PC-9 (cell line): ENCODE measurements around the gene LMX1B. TPM values are rescaled to one million over a fixed set of nuclear protein-coding genes. Genes with fewer than 3 reads are reported as not detected.

ENCODE experiments used
- BruUV-seq: library from RNA; stranded (reverse); fragments of 400-500 nt; replicated peaks from 2 replicates; lab custom pipeline; 2021; lab: Mats Ljungman, UMichigan
- CTCF ChIA-PET: fragments of 300-600 bp; sonication (Branson Sonifier 250); formaldehyde crosslinking; loops from one replicate; lab custom pipeline; 2022; ENCODE audit warnings: antibody characterized with exemption; lab: Charles Lee
- POLR2A ChIA-PET: fragments of 300-600 bp; sonication (Branson Sonifier 250); formaldehyde crosslinking; loops from one replicate; lab custom pipeline; 2022; ENCODE audit warnings: antibody characterized with exemption; ENCODE audit not compliant: unreplicated experiment; lab: Charles Lee
- DNase-seq, 2 experiments: peaks; one replicate each; pipeline versions ENCODE4 v3.0.0 to v3.0.0-alpha.2; 2015 to 2022; ENCODE audit warnings: mixed read lengths in 1 of 2
- H2AFZ ChIP-seq: fragments of 200-600 bp; sonication (generic); 2 replicates; pipeline ENCODE4 v1.8.1; 2017; ENCODE audit warnings: antibody characterized with exemption
- H3F3A ChIP-seq: fragments of 200-600 bp; sonication (generic); 2 replicates; pipeline ENCODE4 v1.8.1; 2017; ENCODE audit warnings: antibody characterized with exemption, mild to moderate bottlenecking, low read depth; ENCODE audit not compliant: insufficient read depth
- H3K27ac ChIP-seq: fragments of 200-600 bp; sonication (generic); 2 replicates; pipeline ENCODE4 v1.6.1; 2016; ENCODE audit warnings: mixed run types
- H3K27me3 ChIP-seq: fragments of 200-600 bp; sonication (generic); 2 replicates; pipeline ENCODE4 v1.6.1; 2016; ENCODE audit warnings: low read depth, mixed run types; ENCODE audit not compliant: insufficient read depth
- H3K36me3 ChIP-seq: fragments of 200-600 bp; sonication (generic); 2 replicates; pipeline ENCODE4 v1.6.1; 2016; ENCODE audit warnings: low read depth, mixed run types
- H3K4me1 ChIP-seq: fragments of 200-600 bp; sonication (generic); replicated peaks from 2 replicates; pipeline ENCODE4 v1.6.1; 2016; ENCODE audit warnings: mixed run types; ENCODE audit not compliant: insufficient read depth
- H3K4me2 ChIP-seq: fragments of 200-600 bp; sonication (generic); 2 replicates; pipeline ENCODE4 v1.6.1; 2017; ENCODE audit warnings: mixed run types
- H3K4me3 ChIP-seq: fragments of 200-600 bp; sonication (generic); 2 replicates; pipeline ENCODE4 v1.6.1; 2016; ENCODE audit warnings: mixed run types
- H3K79me2 ChIP-seq: fragments of 200-600 bp; sonication (generic); 2 replicates; pipeline ENCODE4 v1.6.1; 2017; ENCODE audit warnings: low read depth, mixed run types
- H3K9me2 ChIP-seq: fragments of 200-600 bp; sonication (generic); 2 replicates; pipeline ENCODE4 v1.8.1; 2017; ENCODE audit warnings: mild to moderate bottlenecking; ENCODE audit not compliant: insufficient read depth
- H3K9me3 ChIP-seq: fragments of 200-600 bp; sonication (generic); 2 replicates; pipeline ENCODE4 v1.8.1; 2016; ENCODE audit warnings: low read depth; ENCODE audit not compliant: insufficient read depth
- H4K20me1 ChIP-seq: fragments of 200-600 bp; sonication (generic); 2 replicates; pipeline ENCODE4 v1.8.1; 2017; ENCODE audit not compliant: insufficient read depth
- CTCF ChIP-seq: fragments of 200-600 bp; sonication (generic); conservative IDR thresholded peaks from 2 replicates; pipeline ENCODE4 v1.6.1; 2017; ENCODE audit warnings: mixed run types, antibody characterized with exemption, mild to moderate bottlenecking, moderate library complexity
- EZH2 ChIP-seq: fragments of 200-600 bp; sonication (generic); IDR thresholded peaks from 2 replicates; pipeline ENCODE4 v1.8.0; 2017; ENCODE audit warnings: antibody characterized with exemption, low read depth
- intact Hi-C: fragments of 100-400 bp; cut with micrococcal nuclease; formaldehyde crosslinking; loops from one replicate; pipeline ENCODE4 v1.10.0; 2022; ENCODE audit not compliant: unreplicated experiment
- total RNA-seq: library from RNA; stranded (reverse); gene quantifications from 2 replicates; pipeline ENCODE4 v1.2.3, GENCODE V29; 2021

LMX1B gene
- total RNA-seq, 1 experiment from 2014 or later: not detected

GRCh38 chr9:126671983-126672382 lies 58.3 kb downstream of the LMX1B start:
- CTCF ChIA-PET: no interaction called here

GRCh38 chr9:126672634-126673284 lies 59.0 kb downstream of the LMX1B start:
- TF ChIP-seq EZH2 (no peak), CTCF (no peak)
- DNase-seq: peak in 1 of 2 experiments; percentile 26
- Histone ChIP-seq H3F3A (no peaks in the 10 kb centered on the region), H3K4me1 (no peaks in the 10 kb centered on the region), H2AFZ (no peak overlapping the region), H3K79me2 (no peaks in the 10 kb centered on the region), H3K9me2 (no peaks in the 10 kb centered on the region), H3K4me3 (no peak overlapping the region), H3K27ac (no peak overlapping the region), H3K27me3 (peaks cover 47% of the 10 kb centered on the region), H3K4me2 (no peak overlapping the region), H3K36me3 (no peaks in the 10 kb centered on the region), H3K9me3 (no peaks in the 10 kb centered on the region), H4K20me1 (no peaks in the 10 kb centered on the region)
- ChIA-PET CTCF (interaction anchor here (1.0 kb wide), 1 partner anchor 34 kb away, joined by 3 read pairs; no protein-coding TSS in a partner anchor), POLR2A (no interaction called here)
- intact Hi-C loops: no loop called here
- no TSS peak for BruUV-seq

More at GRCh38 chr9:126671983-126672382, 58.3 kb downstream of the LMX1B start:
- no peaks in the 10 kb centered on the region; the same call in 1 of the 2 replicates for H3F3A ChIP-seq
- H3K27ac ChIP-seq: no peak overlapping the region
- H3K9me2 ChIP-seq: no peaks in the 10 kb centered on the region
- no peak overlapping the region for H2AFZ ChIP-seq
- H3K27me3 ChIP-seq: peaks cover 39% of the 10 kb centered on the region
- TF ChIP-seq CTCF (no peak), EZH2 (no peak)
- no peaks in the 10 kb centered on the region for H3K79me2 ChIP-seq
- no TSS peak for BruUV-seq
- H3K4me1 ChIP-seq: 0 out of 2 replicates have a peak, but pooled peaks cover 5% of the 10 kb centered on the region
- POLR2A ChIA-PET: no interaction called here
- DNase-seq: peak in 1 of 2 experiments; percentile 18
- no peak overlapping the region for H3K4me3 ChIP-seq
- no peaks in the 10 kb centered on the region for H3K9me3 ChIP-seq
- H3K36me3 ChIP-seq: no peaks in the 10 kb centered on the region
- intact Hi-C loops: no loop called here
- H3K4me2 ChIP-seq: no peak overlapping the region
- H4K20me1 ChIP-seq: no peaks in the 10 kb centered on the region

- no peak overlapping the region for H2AFZ ChIP-seq
- H3F3A ChIP-seq: no peaks in the 10 kb centered on the region
- H3K27me3 ChIP-seq: peaks cover 54% of the 10 kb centered on the region
- no peak overlapping the region for H3K27ac ChIP-seq
- ChIA-PET CTCF (interaction anchor here (1.0 kb wide), 1 partner anchor 33 kb away, joined by 3 read pairs; no protein-coding TSS in a partner anchor), POLR2A (interaction anchor here (0.6 kb wide), 1 partner anchor 198 kb away, joined by 4 read pairs; no protein-coding TSS in a partner anchor)
- intact Hi-C loops: no loop called here
- TF ChIP-seq CTCF (no peak), EZH2 (no peak)
- H3K9me3 ChIP-seq: no peaks in the 10 kb centered on the region
- no peaks in the 10 kb centered on the region for H3K9me2 ChIP-seq
- no peak overlapping the region for H3K4me3 ChIP-seq
- DNase-seq: peak in 1 of 2 experiments; percentile 38
- H3K36me3 ChIP-seq: no peaks in the 10 kb centered on the region
- H4K20me1 ChIP-seq: no peaks in the 10 kb centered on the region
- no TSS peak for BruUV-seq
- H3K79me2 ChIP-seq: no peaks in the 10 kb centered on the region
- H3K4me2 ChIP-seq: no peak overlapping the region
- no peaks in the 10 kb centered on the region for H3K4me1 ChIP-seq
These were observed 60.1 kb downstream of the LMX1B start for GRCh38 chr9:126673689-126674364.
